ENCODE data around the gene VSIG1.

DNA sequence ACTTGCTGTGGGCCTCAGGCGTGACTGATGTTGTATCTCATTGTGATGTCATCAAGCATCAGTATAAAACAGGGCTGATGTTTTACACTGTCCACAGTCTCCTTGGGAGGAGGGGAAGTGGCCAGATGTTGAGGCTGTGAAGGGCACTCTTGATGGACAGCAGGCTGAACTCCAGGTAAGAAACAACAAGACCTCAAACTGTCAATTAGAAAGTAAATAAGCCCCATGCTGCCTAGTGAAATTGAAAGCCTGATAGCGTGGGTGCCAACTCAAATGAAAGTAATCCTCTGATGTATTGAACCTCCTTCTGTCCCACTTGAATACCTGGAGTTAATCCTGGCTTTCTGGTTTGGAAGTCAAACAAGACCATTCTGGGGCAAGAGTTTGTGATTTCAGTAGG lies 19.7 kb downstream of the VSIG1 start:
- TF ChIP-seq, protein P1, sequence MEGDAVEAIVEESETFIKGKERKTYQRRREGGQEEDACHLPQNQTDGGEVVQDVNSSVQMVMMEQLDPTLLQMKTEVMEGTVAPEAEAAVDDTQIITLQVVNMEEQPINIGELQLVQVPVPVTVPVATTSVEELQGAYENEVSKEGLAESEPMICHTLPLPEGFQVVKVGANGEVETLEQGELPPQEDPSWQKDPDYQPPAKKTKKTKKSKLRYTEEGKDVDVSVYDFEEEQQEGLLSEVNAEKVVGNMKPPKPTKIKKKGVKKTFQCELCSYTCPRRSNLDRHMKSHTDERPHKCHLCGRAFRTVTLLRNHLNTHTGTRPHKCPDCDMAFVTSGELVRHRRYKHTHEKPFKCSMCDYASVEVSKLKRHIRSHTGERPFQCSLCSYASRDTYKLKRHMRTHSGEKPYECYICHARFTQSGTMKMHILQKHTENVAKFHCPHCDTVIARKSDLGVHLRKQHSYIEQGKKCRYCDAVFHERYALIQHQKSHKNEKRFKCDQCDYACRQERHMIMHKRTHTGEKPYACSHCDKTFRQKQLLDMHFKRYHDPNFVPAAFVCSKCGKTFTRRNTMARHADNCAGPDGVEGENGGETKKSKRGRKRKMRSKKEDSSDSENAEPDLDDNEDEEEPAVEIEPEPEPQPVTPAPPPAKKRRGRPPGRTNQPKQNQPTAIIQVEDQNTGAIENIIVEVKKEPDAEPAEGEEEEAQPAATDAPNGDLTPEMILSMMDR (IDR thresholded peaks at IDR 0.05; ENCODE audit: low read length): no peak
- no peak for TF ChIP-seq EZH2 (optimal IDR thresholded peaks at IDR 0.05; ENCODE audit: low read depth, low read length)
- no peak for TF ChIP-seq EZH2phosphoT487 (IDR thresholded peaks at IDR 0.05; ENCODE audit: low read length)
